GM12875 (cell line): ENCODE measurements around the gene GRIK5.

Source experiments
- H3K4me3 ChIP-seq: one replicate; pipeline ENCODE4 v1.5.1; 2011; ENCODE audit warnings: low read depth, low read length, control low read depth
- CTCF ChIP-seq: IDR thresholded peaks from 2 replicates; pipeline ENCODE4 v1.5.1; 2011; ENCODE audit warnings: low read depth, mild to moderate bottlenecking, control low read depth, inconsistent platforms, low read length, moderate library complexity, borderline replicate concordance; ENCODE audit not compliant: insufficient read depth

Gene GRIK5

GRCh38 chr19:42081584-42082203 lies 11.7 kb upstream of the GRIK5 start:
- peak; percentile 64 for TF ChIP-seq CTCF

GRCh38 chr19:42080764-42081375 lies 10.9 kb upstream of the GRIK5 start:
- H3K4me3 ChIP-seq = no peak overlapping the region
- no peak for TF ChIP-seq CTCF

More at GRCh38 chr19:42081584-42082203, 11.7 kb upstream of the GRIK5 start:
- H3K4me3 ChIP-seq = no peak overlapping the region

- TF ChIP-seq CTCF = no peak
Observed at GRCh38 chr19:42079886-42080763, 10.1 kb upstream of the GRIK5 start.

GRCh38 chr19:42079276-42079669 lies 9.3 kb upstream of the GRIK5 start:
- no peak for TF ChIP-seq CTCF

More at GRCh38 chr19:42079886-42080763, 10.1 kb upstream of the GRIK5 start:
- no peak overlapping the region for H3K4me3 ChIP-seq

GRCh38 chr19:42078538-42079275 lies 8.7 kb upstream of the GRIK5 start:
- H3K4me3 ChIP-seq = no peak overlapping the region
- no peak for TF ChIP-seq CTCF

More at GRCh38 chr19:42079276-42079669, 9.3 kb upstream of the GRIK5 start:
- no peak overlapping the region for H3K4me3 ChIP-seq

GRCh38 chr19:42078058-42078457 lies 8.1 kb upstream of the GRIK5 start:
- H3K4me3 ChIP-seq = no peak overlapping the region
- no peak for TF ChIP-seq CTCF
